GM20000 (cell line): ENCODE data around the gene FTCD.

Experiments used
- DNase-seq: peaks from one replicate; pipeline ENCODE4 v3.0.0; 2012; ENCODE audit warnings: low spot score
- TF ChIP-seq, protein P1 (sequence below): IDR thresholded peaks from 2 replicates; pipeline ENCODE4 v1.5.1; 2012; ENCODE audit warnings: mild to moderate bottlenecking, control low read depth; ENCODE audit errors: extremely low read depth, missing control alignments

Gene FTCD

GRCh38 chr21:46190491-46191131 is 35.2 kb upstream of the FTCD start:
- DNase-seq = no peak
- TF ChIP-seq, protein P1, sequence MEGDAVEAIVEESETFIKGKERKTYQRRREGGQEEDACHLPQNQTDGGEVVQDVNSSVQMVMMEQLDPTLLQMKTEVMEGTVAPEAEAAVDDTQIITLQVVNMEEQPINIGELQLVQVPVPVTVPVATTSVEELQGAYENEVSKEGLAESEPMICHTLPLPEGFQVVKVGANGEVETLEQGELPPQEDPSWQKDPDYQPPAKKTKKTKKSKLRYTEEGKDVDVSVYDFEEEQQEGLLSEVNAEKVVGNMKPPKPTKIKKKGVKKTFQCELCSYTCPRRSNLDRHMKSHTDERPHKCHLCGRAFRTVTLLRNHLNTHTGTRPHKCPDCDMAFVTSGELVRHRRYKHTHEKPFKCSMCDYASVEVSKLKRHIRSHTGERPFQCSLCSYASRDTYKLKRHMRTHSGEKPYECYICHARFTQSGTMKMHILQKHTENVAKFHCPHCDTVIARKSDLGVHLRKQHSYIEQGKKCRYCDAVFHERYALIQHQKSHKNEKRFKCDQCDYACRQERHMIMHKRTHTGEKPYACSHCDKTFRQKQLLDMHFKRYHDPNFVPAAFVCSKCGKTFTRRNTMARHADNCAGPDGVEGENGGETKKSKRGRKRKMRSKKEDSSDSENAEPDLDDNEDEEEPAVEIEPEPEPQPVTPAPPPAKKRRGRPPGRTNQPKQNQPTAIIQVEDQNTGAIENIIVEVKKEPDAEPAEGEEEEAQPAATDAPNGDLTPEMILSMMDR = no peak

DNA sequence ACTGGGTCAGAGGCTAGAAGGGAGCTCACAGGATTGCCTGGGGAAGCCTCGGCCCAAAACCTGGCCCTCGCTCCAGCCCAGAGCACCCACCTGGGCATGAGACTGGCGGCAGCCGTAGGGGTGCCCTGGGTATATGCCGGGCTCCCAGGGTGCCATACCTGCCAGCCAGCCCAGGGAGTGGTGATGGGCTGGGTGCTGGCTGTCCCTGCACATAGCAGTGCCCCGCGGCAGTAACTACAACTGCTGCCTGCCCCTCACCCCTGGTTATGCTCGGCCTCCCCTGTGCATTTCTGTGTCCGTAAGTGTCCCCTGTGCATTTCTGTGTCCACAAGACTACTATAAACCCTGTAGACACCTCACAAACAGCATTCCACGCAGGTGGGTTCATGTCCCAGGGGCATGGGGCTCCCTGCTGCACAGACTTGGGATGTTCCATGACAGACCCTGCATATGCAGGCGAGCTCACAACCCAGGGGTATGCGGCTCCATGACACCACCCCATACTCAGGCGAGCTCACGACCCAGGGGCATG is 34.6 kb upstream of the FTCD start:
- no peak for DNase-seq
- TF ChIP-seq, protein P1 = no peak

DNA sequence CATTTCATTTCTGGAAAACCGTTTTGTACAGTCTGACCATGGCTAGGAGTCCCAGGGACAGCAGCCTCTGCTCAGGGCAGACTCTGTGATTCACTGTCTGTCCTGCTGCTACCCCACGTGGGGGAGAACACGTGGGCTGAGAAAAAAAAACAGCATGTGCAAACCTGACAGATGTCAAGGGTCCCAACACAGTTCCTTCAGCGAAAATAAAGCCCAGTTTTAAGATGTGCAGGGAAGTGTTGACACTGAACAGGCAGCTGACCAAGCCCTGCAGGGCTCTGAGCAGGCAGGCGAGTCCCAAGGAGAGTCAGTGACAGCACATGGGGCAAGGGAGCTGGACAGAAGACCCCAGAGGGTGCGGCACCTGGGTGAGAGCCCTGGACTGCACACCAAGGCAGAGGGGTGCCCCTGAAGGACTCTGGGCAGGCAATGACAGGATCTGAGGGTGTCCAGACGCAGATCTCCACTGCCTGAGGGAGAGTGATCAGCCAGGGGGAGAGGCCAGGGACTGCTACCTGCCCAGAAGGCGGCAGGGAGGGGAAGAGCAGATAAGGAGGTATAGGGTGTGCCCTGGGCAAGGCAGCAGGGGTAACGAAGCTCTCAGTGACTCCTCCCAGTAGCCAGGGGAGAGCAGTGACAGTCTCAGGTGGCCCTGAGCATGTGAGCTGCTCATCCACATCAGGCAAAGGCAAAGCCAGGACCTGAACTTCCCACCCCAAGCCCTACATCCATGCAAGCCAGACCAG is 34.0 kb upstream of the FTCD start:
- DNase-seq = no peak
- TF ChIP-seq, protein P1 = no peak

DNA sequence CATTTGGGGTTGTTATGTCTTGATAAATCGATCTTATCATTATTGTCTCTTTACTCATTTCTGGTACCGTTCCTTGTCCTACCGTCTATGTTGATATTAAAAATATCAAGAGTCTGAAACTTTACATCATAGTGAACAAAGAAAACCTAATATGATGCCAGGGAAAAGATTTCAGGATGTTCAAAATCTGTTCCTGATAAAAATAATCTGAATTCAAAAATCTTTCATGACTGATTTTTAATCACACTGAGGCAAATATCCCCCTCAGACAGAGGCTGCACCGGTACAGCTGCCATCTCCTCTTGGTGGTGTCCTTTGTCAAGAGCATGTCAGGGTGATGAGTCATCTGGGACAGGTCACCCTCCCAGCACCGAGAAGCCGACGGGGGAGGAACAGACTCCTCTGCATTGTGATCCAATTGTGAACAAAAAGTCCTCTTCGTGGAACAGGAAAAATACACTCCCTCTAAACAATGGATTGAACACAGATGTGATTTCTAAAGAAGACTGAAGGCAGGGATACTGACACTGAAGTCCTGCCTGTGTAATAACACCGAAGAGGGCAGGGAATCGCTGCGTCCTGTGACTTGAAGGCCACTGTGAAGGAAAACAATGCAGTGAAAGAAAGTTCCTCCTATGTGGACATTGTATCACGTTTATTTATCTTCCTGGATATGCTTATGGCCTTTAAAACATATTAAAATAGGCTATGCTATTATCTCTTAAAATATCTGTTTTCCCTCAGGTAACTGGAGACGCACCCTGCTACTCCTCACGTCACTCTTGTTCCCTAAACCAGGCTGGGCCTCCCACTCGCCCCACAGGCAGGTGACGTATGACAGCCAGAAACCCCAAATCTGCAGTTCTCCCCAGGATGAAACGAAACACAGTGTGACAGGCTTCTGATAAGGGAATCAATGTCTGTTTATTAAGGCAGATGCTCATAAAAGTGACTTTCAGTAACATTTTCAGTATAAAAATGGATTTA is 33.1 kb upstream of the FTCD start:
- no peak for DNase-seq
- TF ChIP-seq, protein P1 = no peak

- TF ChIP-seq, protein P1 = no peak
- DNase-seq = no peak
Observed at GRCh38 chr21:46187814-46188213, 32.4 kb upstream of the FTCD start.

GRCh38 chr21:46187261-46187660 is 31.9 kb upstream of the FTCD start:
- DNase-seq = no peak
- TF ChIP-seq, protein P1 = no peak
